Kidney (tissue), 14 donors: ENCODE results near the gene ZNF24. TPM values are rescaled to one million over a fixed set of nuclear protein-coding genes. Genes with fewer than 3 reads are reported as not detected.

Experiments
- DNase-seq, 5 donors: peaks; one replicate each; pipeline ENCODE4 v3.0.0-alpha.2; 2013 to 2020
- FAIRE-seq: peaks from 2 replicates; lab custom pipeline; 2012; peaks lifted over from hg19 to GRCh38; lab: Jason Lieb, UNC
- H3K27ac ChIP-seq, 2 donors: one replicate each; pipeline ENCODE4 v1.7.0; 2013; ENCODE audit warnings: low read depth in 2 of 2, low read length in 2 of 2, inconsistent platforms in 1 of 2
- H3K27me3 ChIP-seq: one replicate; pipeline ENCODE4 v1.7.1; 2013; ENCODE audit warnings: low read length, inconsistent platforms; ENCODE audit not compliant: control insufficient read depth, insufficient read depth
- H3K36me3 ChIP-seq, 3 donors: one replicate each; pipeline versions ENCODE4 v1.7.0 to v1.7.1; 2013; ENCODE audit warnings: low read length in 3 of 3, control low read depth in 1 of 3, inconsistent platforms in 1 of 3; ENCODE audit not compliant: insufficient read depth in 3 of 3, control insufficient read depth in 2 of 3
- H3K4me1 ChIP-seq, 3 donors: one replicate each; pipeline versions ENCODE4 v1.7.0 to v1.7.1; 2013; ENCODE audit warnings: low read length in 3 of 3, inconsistent platforms in 1 of 3, low read depth in 1 of 3; ENCODE audit not compliant: control insufficient read depth in 2 of 3, insufficient read depth in 2 of 3
- H3K4me3 ChIP-seq, 3 donors: one replicate each; pipeline versions ENCODE4 v1.7.0 to v1.8.1; 2013; ENCODE audit warnings: low read length in 3 of 3, control low read depth in 1 of 3, inconsistent platforms in 1 of 3
- H3K9ac ChIP-seq, 3 donors: one replicate each; pipeline versions ENCODE4 v1.7.0 to v1.7.1; 2013; ENCODE audit warnings: low read length in 3 of 3, control low read depth in 1 of 3, inconsistent platforms in 1 of 3
- H3K9me3 ChIP-seq, 3 donors: one replicate each; pipeline versions ENCODE4 v1.7.0 to v1.7.1; 2013; ENCODE audit warnings: low read length in 3 of 3, control low read depth in 1 of 3, inconsistent platforms in 1 of 3; ENCODE audit not compliant: control insufficient read depth in 2 of 3, insufficient read depth in 1 of 3
- intact Hi-C: fragments of 100-400 bp; cut with DNase I; formaldehyde crosslinking; loops from one replicate; pipeline ENCODE4 v1.11.1; 2022
- polyA plus RNA-seq: library from polyadenylated mRNA; stranded (reverse); fragments of 350-450 nt; fragmentation: Illumina TruSeq; extraction: RNeasy Lipid Tissue Mini Kit (QIAGEN cat#74804); gene quantifications from one replicate; pipeline ENCODE4 v1.2.3, GENCODE V29; 2014; ENCODE audit warnings: low read depth, low replicate concordance; ENCODE audit not compliant: insufficient read depth
- total RNA-seq: library from RNA; stranded (reverse); fragmentation: NEBNext Ultra II Directional; extraction: Animal tissue kit (Norgen Biotek cat#: 25700); gene quantifications from one replicate; pipeline ENCODE4 v1.2.1, GENCODE V29; 2021
- TF ChIP-seq, protein P1 (sequence below): IDR thresholded peaks from 3 replicates; pipeline ENCODE4 v1.5.1; 2012; ENCODE audit warnings: mild to moderate bottlenecking, moderate library complexity, borderline replicate concordance; ENCODE audit not compliant: insufficient read depth; ENCODE audit errors: extremely low read depth
- donor health status: control.
- donor health status: control.
- donor health status: control.
- donor health status: control.
- donor health status: control.
- donor health status: DM: yes; HTN: yes; CAD: no.
- donor health status: Normal renal cell carcinoma (clear cell type).

ZNF24 gene
- total and polyA plus RNA-seq, 2 donors from 2014 or later, result 14.3 to 55.5 TPM

DNA sequence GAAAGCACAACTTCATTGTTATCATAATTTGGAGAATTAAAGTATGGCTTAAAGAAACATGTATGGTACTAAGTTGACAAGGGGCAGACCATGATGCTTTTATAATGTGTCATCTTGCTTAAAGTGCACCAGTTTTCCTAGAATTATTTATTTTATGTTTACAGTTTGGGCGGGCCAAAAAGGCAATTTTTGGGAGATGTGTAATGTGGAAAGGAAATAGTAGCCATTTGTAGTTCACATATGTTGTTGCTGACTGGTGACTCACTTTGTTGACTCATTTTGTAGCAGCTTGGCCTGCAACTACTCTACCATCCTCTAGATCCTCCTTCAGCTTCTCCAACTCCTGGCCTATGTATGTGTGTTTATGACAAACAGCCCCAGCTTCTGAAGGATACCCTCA lies 61.9 kb downstream of the ZNF24 start:
- intact Hi-C loops, result no loop called here
- no peak for FAIRE-seq
- Histone ChIP-seq H3K9me3 (no peaks in the 10 kb centered on the region), H3K9ac (no peak overlapping the region), H3K4me3 (no peak overlapping the region), H3K27ac (no peak overlapping the region), H3K36me3 (peaks cover 0 to 6% (median 6%) of the 10 kb centered on the region in 3 donors), H3K27me3 (no peaks in the 10 kb centered on the region), H3K4me1 (no peaks in the 10 kb centered on the region)
- TF ChIP-seq, protein P1, sequence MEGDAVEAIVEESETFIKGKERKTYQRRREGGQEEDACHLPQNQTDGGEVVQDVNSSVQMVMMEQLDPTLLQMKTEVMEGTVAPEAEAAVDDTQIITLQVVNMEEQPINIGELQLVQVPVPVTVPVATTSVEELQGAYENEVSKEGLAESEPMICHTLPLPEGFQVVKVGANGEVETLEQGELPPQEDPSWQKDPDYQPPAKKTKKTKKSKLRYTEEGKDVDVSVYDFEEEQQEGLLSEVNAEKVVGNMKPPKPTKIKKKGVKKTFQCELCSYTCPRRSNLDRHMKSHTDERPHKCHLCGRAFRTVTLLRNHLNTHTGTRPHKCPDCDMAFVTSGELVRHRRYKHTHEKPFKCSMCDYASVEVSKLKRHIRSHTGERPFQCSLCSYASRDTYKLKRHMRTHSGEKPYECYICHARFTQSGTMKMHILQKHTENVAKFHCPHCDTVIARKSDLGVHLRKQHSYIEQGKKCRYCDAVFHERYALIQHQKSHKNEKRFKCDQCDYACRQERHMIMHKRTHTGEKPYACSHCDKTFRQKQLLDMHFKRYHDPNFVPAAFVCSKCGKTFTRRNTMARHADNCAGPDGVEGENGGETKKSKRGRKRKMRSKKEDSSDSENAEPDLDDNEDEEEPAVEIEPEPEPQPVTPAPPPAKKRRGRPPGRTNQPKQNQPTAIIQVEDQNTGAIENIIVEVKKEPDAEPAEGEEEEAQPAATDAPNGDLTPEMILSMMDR, result no peak
- no peak for DNase-seq

Other genes with a start within 250 kb of the ZNF24 start
- gene ZNF397, start 103.4 kb downstream of the ZNF24 start, total RNA-seq, result 28.6 TPM
- gene ZNF397, start 103.4 kb downstream of the ZNF24 start, polyA plus RNA-seq, result 15.5 TPM
- 20.7 TPM for gene ZSCAN30, start 54.2 kb downstream of the ZNF24 start, total RNA-seq
- 10.0 TPM for gene ZSCAN30, start 54.2 kb downstream of the ZNF24 start, polyA plus RNA-seq
- gene ZNF396, start 32.9 kb upstream of the ZNF24 start, total RNA-seq, result 6.5 TPM
- 4.7 TPM for gene ZNF396, start 32.9 kb upstream of the ZNF24 start, polyA plus RNA-seq
- 20.9 TPM for gene INO80C, start 153.5 kb upstream of the ZNF24 start, total RNA-seq
- gene INO80C, start 153.5 kb upstream of the ZNF24 start, polyA plus RNA-seq, result 38.2 TPM
- 59.3 TPM for gene GALNT1, start 237.3 kb upstream of the ZNF24 start, total RNA-seq
- gene GALNT1, start 237.3 kb upstream of the ZNF24 start, polyA plus RNA-seq, result 11.8 TPM